HG03108 (cell line): Measurements from ENCODE around the gene WNT5A.

Source experiments
- ATAC-seq: cut with Tn5 transposase; IDR thresholded peaks from one replicate; pipeline ENCODE4 v1.9.1; 2021; ENCODE audit warnings: moderate library complexity; ENCODE audit not compliant: unreplicated experiment

WNT5A gene

GRCh38 chr3:55482496-55483195 lies 4.5 kb downstream of the WNT5A start:
- no peak for ATAC-seq

- ATAC-seq = no peak
These were observed 5.2 kb downstream of the WNT5A start for GRCh38 chr3:55481744-55482495.

GRCh38 chr3:55480911-55481743 lies 6.0 kb downstream of the WNT5A start:
- no peak for ATAC-seq

- no peak for ATAC-seq
These were observed 9.5 kb downstream of the WNT5A start for GRCh38 chr3:55477306-55478303.

GRCh38 chr3:55476515-55476914 lies 10.6 kb downstream of the WNT5A start:
- ATAC-seq = no peak

- ATAC-seq = no peak
These were observed 12.9 kb downstream of the WNT5A start for GRCh38 chr3:55474213-55474632.

- no peak for ATAC-seq
These were observed 13.3 kb downstream of the WNT5A start for GRCh38 chr3:55473788-55474187.

GRCh38 chr3:55471522-55472280 lies 15.4 kb downstream of the WNT5A start:
- no peak for ATAC-seq

GRCh38 chr3:55471084-55471483 lies 16.0 kb downstream of the WNT5A start:
- ATAC-seq = no peak

GRCh38 chr3:55469957-55470526 lies 17.1 kb downstream of the WNT5A start:
- no peak for ATAC-seq

GRCh38 chr3:55468251-55468650 lies 18.9 kb downstream of the WNT5A start:
- no peak for ATAC-seq

GRCh38 chr3:55467099-55467498 lies 20.0 kb downstream of the WNT5A start:
- no peak for ATAC-seq

- ATAC-seq = no peak
These were observed 20.6 kb downstream of the WNT5A start for GRCh38 chr3:55466526-55466925.

GRCh38 chr3:55461896-55462295 lies 25.2 kb downstream of the WNT5A start:
- ATAC-seq = no peak

GRCh38 chr3:55459838-55460237 lies 27.3 kb downstream of the WNT5A start:
- ATAC-seq = no peak

- ATAC-seq = no peak
These were observed 28.8 kb downstream of the WNT5A start for GRCh38 chr3:55458181-55458790.

- ATAC-seq = no peak
These were observed 31.2 kb downstream of the WNT5A start for GRCh38 chr3:55455915-55456314.

GRCh38 chr3:55454611-55455010 lies 32.5 kb downstream of the WNT5A start:
- ATAC-seq = no peak
